ENCODE results near the gene USP38. TPM values are rescaled to one million over a fixed set of nuclear protein-coding genes. Genes with fewer than 3 reads are reported as not detected.
A peak's percentile ranks its signal among the peaks of the same experiment; 100 is the strongest.

The USP38 gene
- total RNA-seq, 2 experiments from 2014 or later: 34.2 to 35.7 TPM

- no peaks in the 10 kb centered on the region for H3K27me3 ChIP-seq (ENCODE audit: control insufficient read depth in 1 of 2, insufficient read depth in 2 of 2, low read length in 2 of 2)
- H3K9me3 ChIP-seq (ENCODE audit: control insufficient read depth in 1 of 2, insufficient read depth in 1 of 2, low read length in 2 of 2): no peaks in the 10 kb centered on the region
- H3K4me3 Mint-ChIP-seq: peak overlapping the region; percentile 91
- TF ChIP-seq CTCF (IDR thresholded peaks at IDR 0.05): no peak
- peaks cover 74% of the 10 kb centered on the region for H3K4me1 Mint-ChIP-seq (ENCODE audit: low read depth)
- H3K27ac ChIP-seq (ENCODE audit: low read depth in 1 of 2, low read length in 2 of 2): no peak overlapping the region
- H3K4me1 ChIP-seq (ENCODE audit: insufficient read depth, low read length): peaks cover 7% of the 10 kb centered on the region
- intact Hi-C loops (cut with DNase I, micrococcal nuclease): loop anchor here in 1 of 2 experiments (5.0 to 10.0 kb wide), 3 partner anchors 344 to 1966 kb away; partner anchors contain the start of genes ABCE1, ANAPC10, INPP4B and ZNF330
- ChIA-PET CTCF (no interaction called here), POLR2A (interaction anchor here (1.5 kb wide), 1 partner anchor 12 kb away, joined by 6 read pairs; no protein-coding TSS in a partner anchor)
- H3K36me3 ChIP-seq (ENCODE audit: insufficient read depth, low read length): peaks cover 48% of the 10 kb centered on the region
- H3K27me3 Mint-ChIP-seq: no peaks in the 10 kb centered on the region
- peak overlapping the region; percentile 70 for H3K27ac Mint-ChIP-seq
- peaks cover 79% of the 10 kb centered on the region for H3K36me3 Mint-ChIP-seq (ENCODE audit: low read depth)
- H3K9me3 Mint-ChIP-seq: no peaks in the 10 kb centered on the region
- DNase-seq (peak in 1 of 14 experiments; percentile 32), ATAC-seq (ENCODE audit: poor library complexity) (no peak)
- H3K4me3 ChIP-seq (ENCODE audit: low read length): peak overlapping the region; percentile 70
Measured at GRCh38 chr4:143188136-143189088, 3.7 kb downstream of the USP38 start.

GRCh38 chr4:143189528-143189927, 4.8 kb downstream of the USP38 start:
- TF ChIP-seq CTCF (IDR thresholded peaks at IDR 0.05): no peak
- Mint-ChIP-seq H3K27ac (peak overlapping the region; percentile 70), H3K36me3 (ENCODE audit: low read depth) (peaks cover 81% of the 10 kb centered on the region), H3K4me1 (ENCODE audit: low read depth) (peaks cover 64% of the 10 kb centered on the region), H3K9me3 (no peaks in the 10 kb centered on the region), H3K4me3 (peak overlapping the region; percentile 79), H3K27me3 (no peaks in the 10 kb centered on the region)
- H3K27me3 ChIP-seq (ENCODE audit: control insufficient read depth in 1 of 2, insufficient read depth in 2 of 2, low read length in 2 of 2): no peaks in the 10 kb centered on the region
- H3K4me1 ChIP-seq (ENCODE audit: insufficient read depth, low read length): peaks cover 7% of the 10 kb centered on the region
- H3K36me3 ChIP-seq (ENCODE audit: insufficient read depth, low read length): peaks cover 58% of the 10 kb centered on the region
- H3K27ac ChIP-seq (ENCODE audit: low read depth in 1 of 2, low read length in 2 of 2): no peak overlapping the region
- no peaks in the 10 kb centered on the region for H3K9me3 ChIP-seq (ENCODE audit: control insufficient read depth in 1 of 2, insufficient read depth in 1 of 2, low read length in 2 of 2)
- peak overlapping the region; percentile 70 for H3K4me3 ChIP-seq (ENCODE audit: low read length)
- ATAC-seq (ENCODE audit: poor library complexity) (no peak), DNase-seq (no peak)
- CTCF ChIA-PET: no interaction called here
- POLR2A ChIA-PET: interaction anchor here (1.5 kb wide), 1 partner anchor 11 kb away, joined by 6 read pairs; no protein-coding TSS in a partner anchor
- intact Hi-C loops (cut with DNase I, micrococcal nuclease): loop anchor here in 1 of 2 experiments (5.0 to 10.0 kb wide), 3 partner anchors 345 to 1967 kb away; partner anchors contain the start of genes ABCE1, ANAPC10, INPP4B and ZNF330

- Histone ChIP-seq H3K36me3 (ENCODE audit: insufficient read depth, low read length) (peaks cover 97% of the 10 kb centered on the region), H3K9me3 (ENCODE audit: control insufficient read depth in 1 of 2, insufficient read depth in 1 of 2, low read length in 2 of 2) (no peaks in the 10 kb centered on the region), H3K4me1 (ENCODE audit: insufficient read depth, low read length) (no peaks in the 10 kb centered on the region), H3K27ac (ENCODE audit: low read depth in 1 of 2, low read length in 2 of 2) (no peak overlapping the region), H3K4me3 (ENCODE audit: low read length) (no peak overlapping the region), H3K27me3 (ENCODE audit: control insufficient read depth in 1 of 2, insufficient read depth in 2 of 2, low read length in 2 of 2) (no peaks in the 10 kb centered on the region)
- Mint-ChIP-seq H3K27ac (no peak overlapping the region), H3K4me3 (no peak overlapping the region), H3K4me1 (ENCODE audit: low read depth) (peaks cover 52% of the 10 kb centered on the region), H3K36me3 (ENCODE audit: low read depth) (peaks cover 87% of the 10 kb centered on the region), H3K9me3 (no peaks in the 10 kb centered on the region), H3K27me3 (no peaks in the 10 kb centered on the region)
- TF ChIP-seq CTCF (IDR thresholded peaks at IDR 0.05): no peak
- DNase-seq: no peak
- intact Hi-C loops (cut with DNase I, micrococcal nuclease): no loop called here
- ChIA-PET CTCF (no interaction called here), POLR2A (no interaction called here)
- no peak for ATAC-seq (ENCODE audit: poor library complexity)
Measured at GRCh38 chr4:143195581-143195980, 10.9 kb downstream of the USP38 start.

Measured in CD4-positive, alpha-beta T cell (primary cell).